Measurements from ENCODE around the gene SLC29A2. TPM values are rescaled to one million over a fixed set of nuclear protein-coding genes. Genes with fewer than 3 reads are reported as not detected.

SLC29A2 gene
- 37.7 and 40.4 TPM in 2 replicates for total RNA-seq (2022)
- Bru-seq, nascent RNA = percentile 73 among the genes with signal in this experiment
- BruChase-seq, experiment 1, labeled RNA remaining after a 6-hour chase = percentile 81 among the genes with signal in this experiment
- BruChase-seq, experiment 2, labeled RNA remaining after a 2-hour chase = percentile 87 among the genes with signal in this experiment
- long read RNA-seq, transcript SLC29A2-202 (12 exons, 2,514 nt) = major isoform, 21 of 68 reads
- long read RNA-seq, partial matches to known transcripts = 7 of 68 reads
- long read RNA-seq, other reads (novel, unspliced or antisense) = 33 of 68 reads

- CTCF ChIA-PET = interaction anchor here (0.5 to 1.3 kb wide), 9 partner anchors 12 to 285 kb away, joined by 3 to 7 read pairs (median 4); no protein-coding TSS in a partner anchor
- peak within 1 kb of the TSS; percentile 64 for H3K27ac Mint-ChIP-seq (ENCODE audit: unreplicated experiment)
- no peaks in the 10 kb centered on the region for H3K27me3 Mint-ChIP-seq (ENCODE audit: unreplicated experiment)
- no peaks in the 10 kb centered on the region for H3K9me3 Mint-ChIP-seq (ENCODE audit: low read depth, unreplicated experiment)
- H3K36me3 Mint-ChIP-seq (ENCODE audit: insufficient read depth, unreplicated experiment) = peaks cover 44% of the 10 kb centered on the region
- peak within 1 kb of the TSS; percentile 67 for H3K4me3 Mint-ChIP-seq (ENCODE audit: low read depth, unreplicated experiment)
- TF ChIP-seq CTCF (IDR thresholded peaks at IDR 0.05; ENCODE audit: unreplicated experiment) = no peak
- intact Hi-C loops (cut with micrococcal nuclease; ENCODE audit: unreplicated experiment) = no loop called here
- peak; percentile 98 for DNase-seq
- H3K4me1 Mint-ChIP-seq (ENCODE audit: low read depth, unreplicated experiment) = peaks cover 12% of the 10 kb centered on the region
- TSS peak; percentile 65 for BruUV-seq (replicated peaks)
These were observed at the start of gene SLC29A2 for GRCh38 chr11:66371627-66372415. Gene SLC29A2, minus strand, starts transcription at chr11:66371760. Its CDS starts 169 bp downstream, at chr11:66371591.

GRCh38 chr11:66420671-66421476, 49.3 kb upstream of the SLC29A2 start, which contains the start of gene NPAS4:
Gene NPAS4, plus strand, starts transcription at chr11:66421035. Its CDS starts 145 bp downstream, at chr11:66421180.
- intact Hi-C loops (cut with micrococcal nuclease; ENCODE audit: unreplicated experiment) = no loop called here
- Mint-ChIP-seq H3K4me1 (ENCODE audit: low read depth, unreplicated experiment) (peaks cover 21% of the 10 kb centered on the region), H3K36me3 (ENCODE audit: insufficient read depth, unreplicated experiment) (peaks cover 12% of the 10 kb centered on the region), H3K27me3 (ENCODE audit: unreplicated experiment) (peaks cover 77% of the 10 kb centered on the region), H3K27ac (ENCODE audit: unreplicated experiment) (no peak within 1 kb of the TSS), H3K4me3 (ENCODE audit: low read depth, unreplicated experiment) (no peak within 1 kb of the TSS), H3K9me3 (ENCODE audit: low read depth, unreplicated experiment) (no peaks in the 10 kb centered on the region)
- DNase-seq = no peak
- BruUV-seq (replicated peaks) = no TSS peak
- no peak for TF ChIP-seq CTCF (IDR thresholded peaks at IDR 0.05; ENCODE audit: unreplicated experiment)
- CTCF ChIA-PET = interaction anchor here (0.7 to 1.0 kb wide), 3 partner anchors 11 to 258 kb away, joined by 3 to 6 read pairs (median 6); partner anchors contain the start of gene MRPL11

- intact Hi-C loops (cut with micrococcal nuclease; ENCODE audit: unreplicated experiment) = no loop called here
- Mint-ChIP-seq H3K4me1 (ENCODE audit: low read depth, unreplicated experiment) (peaks cover 21% of the 10 kb centered on the region), H3K36me3 (ENCODE audit: insufficient read depth, unreplicated experiment) (peaks cover 12% of the 10 kb centered on the region), H3K27ac (ENCODE audit: unreplicated experiment) (no peak overlapping the region), H3K27me3 (ENCODE audit: unreplicated experiment) (peaks cover 77% of the 10 kb centered on the region), H3K9me3 (ENCODE audit: low read depth, unreplicated experiment) (no peaks in the 10 kb centered on the region), H3K4me3 (ENCODE audit: low read depth, unreplicated experiment) (no peak overlapping the region)
- BruUV-seq (replicated peaks) = no TSS peak
- CTCF ChIA-PET = no interaction called here
- no peak for TF ChIP-seq CTCF (IDR thresholded peaks at IDR 0.05; ENCODE audit: unreplicated experiment)
- DNase-seq = no peak
These were observed 48.3 kb upstream of the SLC29A2 start for GRCh38 chr11:66419825-66420224.

GRCh38 chr11:66418986-66419308, 47.4 kb upstream of the SLC29A2 start:
- TF ChIP-seq CTCF (IDR thresholded peaks at IDR 0.05; ENCODE audit: unreplicated experiment) = no peak
- H3K4me1 Mint-ChIP-seq (ENCODE audit: low read depth, unreplicated experiment) = peaks cover 21% of the 10 kb centered on the region
- no peaks in the 10 kb centered on the region for H3K9me3 Mint-ChIP-seq (ENCODE audit: low read depth, unreplicated experiment)
- no peak overlapping the region for H3K27ac Mint-ChIP-seq (ENCODE audit: unreplicated experiment)
- CTCF ChIA-PET = interaction anchor here (1.2 to 1.3 kb wide), 2 partner anchors 20 to 33 kb away, joined by 5 to 10 read pairs; partner anchors contain the start of gene MRPL11
- intact Hi-C loops (cut with micrococcal nuclease; ENCODE audit: unreplicated experiment) = no loop called here
- H3K27me3 Mint-ChIP-seq (ENCODE audit: unreplicated experiment) = peaks cover 77% of the 10 kb centered on the region
- H3K4me3 Mint-ChIP-seq (ENCODE audit: low read depth, unreplicated experiment) = no peak overlapping the region
- no TSS peak for BruUV-seq (replicated peaks)
- DNase-seq = no peak
- H3K36me3 Mint-ChIP-seq (ENCODE audit: insufficient read depth, unreplicated experiment) = peaks cover 12% of the 10 kb centered on the region
